ENCODE data around the gene ACVR1. TPM values are rescaled to one million over a fixed set of nuclear protein-coding genes. Genes with fewer than 3 reads are reported as not detected.

Gene ACVR1
- total RNA-seq, 1 donor from 2014 or later, result 5.5 TPM

DNA sequence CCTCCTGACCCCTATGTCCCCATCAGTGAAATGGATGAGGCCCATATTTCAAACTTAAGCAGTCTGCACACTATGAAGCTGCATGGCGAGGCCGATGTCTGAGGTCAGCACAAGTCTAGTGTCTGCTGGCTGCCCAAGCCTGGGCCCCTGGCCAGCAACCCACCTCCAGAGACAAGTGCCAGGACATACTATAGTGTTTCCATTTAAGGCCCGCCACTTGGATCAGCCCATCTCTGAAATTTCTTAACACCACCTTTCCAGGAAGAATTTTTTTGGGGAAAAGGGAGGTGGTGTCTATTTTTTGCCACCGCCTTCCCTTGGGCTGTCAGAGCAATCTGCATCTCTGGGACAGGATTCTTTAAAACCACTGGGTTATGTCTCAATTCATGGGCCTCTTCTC, 1.8 kb downstream of the ACVR1 start:
- DNase-seq (ENCODE audit: low read depth), result no peak

GRCh38 chr2:157872791-157873190, 3.3 kb downstream of the ACVR1 start:
- no peak overlapping the region for H3K4me3 ChIP-seq (ENCODE audit: low read depth, low read length)
- TF ChIP-seq CTCF (conservative IDR thresholded peaks at IDR 0.05; ENCODE audit: low read depth, low read length), result no peak
- DNase-seq (ENCODE audit: low read depth), result no peak

More for the DNA sequence above, 1.8 kb downstream of the ACVR1 start:
- H3K4me3 ChIP-seq (ENCODE audit: low read depth, low read length), result peak overlapping the region; percentile 74
- TF ChIP-seq CTCF (conservative IDR thresholded peaks at IDR 0.05; ENCODE audit: low read depth, low read length), result no peak

GRCh38 chr2:157871415-157871814, 4.7 kb downstream of the ACVR1 start:
- H3K4me3 ChIP-seq (ENCODE audit: low read depth, low read length), result no peak overlapping the region
- no peak for TF ChIP-seq CTCF (conservative IDR thresholded peaks at IDR 0.05; ENCODE audit: low read depth, low read length)
- DNase-seq (ENCODE audit: low read depth), result no peak

DNA sequence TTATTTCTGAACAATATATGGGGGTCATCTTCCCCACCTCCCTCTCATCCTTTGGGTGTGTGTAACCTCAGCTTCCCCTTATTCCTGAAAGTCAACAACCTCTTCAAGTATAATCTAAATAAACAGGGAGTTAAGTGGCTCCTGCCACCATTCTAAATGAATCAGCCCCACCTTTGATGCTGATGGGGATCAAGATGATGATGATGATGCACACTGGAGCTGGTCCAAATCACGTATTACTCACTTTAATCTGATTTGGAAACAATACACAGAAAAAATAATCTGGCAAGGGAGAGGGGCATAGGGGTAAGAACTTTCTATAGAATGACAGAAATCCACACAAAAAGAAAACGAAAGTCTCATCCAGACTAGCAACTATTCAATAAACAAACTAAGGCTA, 7.1 kb downstream of the ACVR1 start:
- H3K4me3 ChIP-seq (ENCODE audit: low read depth, low read length), result no peak overlapping the region
- TF ChIP-seq CTCF (conservative IDR thresholded peaks at IDR 0.05; ENCODE audit: low read depth, low read length), result no peak
- DNase-seq (ENCODE audit: low read depth), result no peak

- DNase-seq (ENCODE audit: low read depth), result no peak
- TF ChIP-seq CTCF (conservative IDR thresholded peaks at IDR 0.05; ENCODE audit: low read depth, low read length), result no peak
- H3K4me3 ChIP-seq (ENCODE audit: low read depth, low read length), result no peak overlapping the region
Measured at GRCh38 chr2:157867703-157868102, 8.4 kb downstream of the ACVR1 start.

- H3K4me3 ChIP-seq (ENCODE audit: low read depth, low read length), result no peak overlapping the region
- DNase-seq (ENCODE audit: low read depth), result no peak
- no peak for TF ChIP-seq CTCF (conservative IDR thresholded peaks at IDR 0.05; ENCODE audit: low read depth, low read length)
Measured at GRCh38 chr2:157866666-157867642, 9.2 kb downstream of the ACVR1 start.

DNA sequence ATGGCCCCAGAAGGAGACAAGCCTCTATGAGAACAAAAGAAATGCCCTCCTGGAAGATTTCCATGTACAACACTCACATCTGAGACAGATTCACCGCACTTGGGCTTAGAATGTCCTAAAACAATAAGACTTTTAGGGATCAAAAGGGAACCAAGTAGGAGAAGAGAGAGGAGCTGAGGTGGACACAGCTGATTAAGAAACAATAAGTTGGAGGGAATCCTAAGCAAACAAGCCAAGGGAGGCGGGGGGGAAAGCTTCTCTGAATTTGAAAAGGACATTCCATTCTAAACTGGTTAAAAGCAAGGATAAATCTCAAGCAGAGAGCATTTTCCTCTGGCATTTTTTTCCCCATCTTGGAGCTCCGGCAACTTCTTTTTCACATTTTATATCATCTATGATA, 9.9 kb downstream of the ACVR1 start:
- H3K4me3 ChIP-seq (ENCODE audit: low read depth, low read length), result no peak overlapping the region
- TF ChIP-seq CTCF (conservative IDR thresholded peaks at IDR 0.05; ENCODE audit: low read depth, low read length), result no peak
- no peak for DNase-seq (ENCODE audit: low read depth)

All from epithelial cell of proximal tubule (primary cell).